GM23338 (cell line): ENCODE results near the gene TBC1D14. TPM values are rescaled to one million over a fixed set of nuclear protein-coding genes. Genes with fewer than 3 reads are reported as not detected.

Experiments used
- ATAC-seq: fragments of 200-7000 bp; cut with Tn5 transposase; 3 replicates; pipeline ENCODE4 v1.9.1; 2020
- DNase-seq: peaks from one replicate; pipeline ENCODE4 v3.0.0-alpha.2; 2015; ENCODE audit warnings: low spot score
- H2AFZ ChIP-seq: fragments of 200-600 bp; sonication (generic); 2 replicates; pipeline ENCODE4 v1.8.0; 2016; ENCODE audit warnings: antibody characterized with exemption, mild to moderate bottlenecking, moderate library complexity
- H3F3A ChIP-seq: fragments of 200-600 bp; sonication (generic); replicated peaks from 2 replicates; pipeline ENCODE4 v1.8.0; 2017; ENCODE audit warnings: antibody characterized with exemption, mixed run types, low read depth
- H3K27ac ChIP-seq: fragments of 200-600 bp; sonication (generic); 2 replicates; pipeline ENCODE4 v1.6.1; 2016; ENCODE audit warnings: low read depth
- H3K27me3 ChIP-seq: fragments of 200-600 bp; sonication (generic); 2 replicates; pipeline ENCODE4 v1.8.0; 2016; ENCODE audit warnings: mild to moderate bottlenecking, mixed run types, moderate library complexity; ENCODE audit not compliant: insufficient read depth
- H3K36me3 ChIP-seq: fragments of 200-600 bp; sonication (generic); 2 replicates; pipeline ENCODE4 v1.8.0; 2016; ENCODE audit warnings: mild to moderate bottlenecking; ENCODE audit not compliant: insufficient read depth
- H3K4me1 ChIP-seq: fragments of 200-600 bp; sonication (generic); 2 replicates; pipeline ENCODE4 v1.8.0; 2016; ENCODE audit warnings: mild to moderate bottlenecking, moderate library complexity; ENCODE audit not compliant: insufficient read depth
- H3K4me2 ChIP-seq: fragments of 200-600 bp; sonication (generic); 2 replicates; pipeline ENCODE4 v1.7.1; 2017; ENCODE audit warnings: mixed run types
- H3K4me3 ChIP-seq: fragments of 200-600 bp; sonication (generic); 2 replicates; pipeline ENCODE4 v1.6.1; 2016; ENCODE audit warnings: mixed run types
- H3K79me2 ChIP-seq: fragments of 200-600 bp; sonication (generic); replicated peaks from 2 replicates; pipeline ENCODE4 v1.8.0; 2017; ENCODE audit warnings: mild to moderate bottlenecking; ENCODE audit not compliant: insufficient read depth
- H3K9me2 ChIP-seq: fragments of 200-600 bp; sonication (generic); 2 replicates; pipeline ENCODE4 v1.8.0; 2017; ENCODE audit not compliant: insufficient read depth
- H4K20me1 ChIP-seq: fragments of 200-600 bp; sonication (generic); replicated peaks from 2 replicates; pipeline ENCODE4 v1.8.0; 2017; ENCODE audit warnings: mild to moderate bottlenecking; ENCODE audit not compliant: insufficient read depth
- H3K27ac Mint-ChIP-seq: 2 replicates; pipeline ENCODE4 v1.8.0; 2020; ENCODE audit warnings: inconsistent platforms, mild to moderate bottlenecking, moderate library complexity, mixed read lengths
- H3K27me3 Mint-ChIP-seq: 3 replicates; pipeline ENCODE4 v1.8.0; 2022; ENCODE audit warnings: low read depth, mild to moderate bottlenecking, moderate library complexity, mixed read lengths, inconsistent platforms; ENCODE audit not compliant: insufficient read depth, poor library complexity
- H3K36me3 Mint-ChIP-seq: 3 replicates; pipeline ENCODE4 v1.8.0; 2021; ENCODE audit warnings: low read depth, mild to moderate bottlenecking, inconsistent platforms, moderate library complexity, mixed read lengths
- H3K4me1 Mint-ChIP-seq: 3 replicates; pipeline ENCODE4 v1.8.0; 2020; ENCODE audit warnings: mild to moderate bottlenecking, inconsistent platforms, mixed read lengths
- H3K4me3 Mint-ChIP-seq: 3 replicates; pipeline ENCODE4 v1.8.0; 2021; ENCODE audit warnings: moderate library complexity, mild to moderate bottlenecking, inconsistent platforms, mixed read lengths
- H3K9me3 Mint-ChIP-seq: 3 replicates; pipeline ENCODE4 v1.8.0; 2020; ENCODE audit warnings: moderate library complexity, mild to moderate bottlenecking, inconsistent platforms, mixed read lengths
- CREB1 ChIP-seq: fragments of 250-450 bp; sonication (Bioruptor Pico); IDR thresholded peaks from 2 replicates; pipeline ENCODE4 v1.5.0; 2020; ENCODE audit warnings: low read depth, mild to moderate bottlenecking, moderate library complexity
- EZH2 ChIP-seq: fragments of 200-600 bp; sonication (generic); IDR thresholded peaks from one replicate; pipeline ENCODE4 v1.8.0; 2017; ENCODE audit warnings: antibody characterized with exemption, mild to moderate bottlenecking, low read depth; ENCODE audit not compliant: unreplicated experiment
- EZH2phosphoT487 ChIP-seq: fragments of 200-600 bp; sonication (generic); IDR thresholded peaks from one replicate; pipeline ENCODE4 v1.8.1; 2018; ENCODE audit warnings: antibody characterized with exemption; ENCODE audit not compliant: unreplicated experiment
- JUNB ChIP-seq: IDR thresholded peaks from one replicate; pipeline ENCODE4 v1.6.1; 2016; ENCODE audit warnings: antibody characterized with exemption; ENCODE audit not compliant: unreplicated experiment
- NANOG ChIP-seq: IDR thresholded peaks from 2 replicates; pipeline ENCODE4 v1.6.1; 2016; ENCODE audit warnings: antibody characterized with exemption, borderline replicate concordance
- POLR2AphosphoS5 ChIP-seq: IDR thresholded peaks from 2 replicates; pipeline ENCODE4 v1.6.1; 2016; ENCODE audit warnings: antibody characterized with exemption, low read depth
- REST ChIP-seq: IDR thresholded peaks from one replicate; pipeline ENCODE4 v1.6.1; 2018; ENCODE audit warnings: antibody characterized with exemption; ENCODE audit not compliant: unreplicated experiment
- STAT1 ChIP-seq: IDR thresholded peaks from one replicate; pipeline ENCODE4 v1.6.1; 2016; ENCODE audit warnings: antibody characterized with exemption; ENCODE audit not compliant: unreplicated experiment
- ZNF331 ChIP-seq: fragments of 250-450 bp; sonication (Bioruptor Pico); IDR thresholded peaks from 2 replicates; pipeline ENCODE4 v1.5.0; 2020; ENCODE audit warnings: low read depth, mild to moderate bottlenecking, moderate library complexity
- polyA plus RNA-seq: library from polyadenylated mRNA; unstranded; fragments of >200 nt; fragmentation: Nextera tagmentation; extraction: Ambion mirVana; gene quantifications from 2 replicates; pipeline ENCODE4 v1.2.1, GENCODE V29; 2016
- total RNA-seq: library from RNA; depleted of rRNA; stranded (reverse); fragments of >200 nt; shearing (Covaris generic); gene quantifications from 2 replicates; pipeline ENCODE4 v1.2.3, GENCODE V29; 2014
- TF ChIP-seq, protein P1 (sequence below), 2 experiments: fragments of 200-600 bp in 1 of 2; sonication (generic) in 1 of 2; conservative IDR thresholded peaks; 2 replicates each; pipeline versions ENCODE4 v1.5.1 to v1.6.1; 2016 to 2017; ENCODE audit warnings: antibody characterized with exemption in 2 of 2, low read depth in 2 of 2, mild to moderate bottlenecking in 2 of 2, moderate library complexity in 1 of 2
- TF ChIP-seq, protein P2 (sequence below): IDR thresholded peaks from 2 replicates; pipeline ENCODE4 v1.6.1; 2016; ENCODE audit warnings: antibody characterized with exemption

Gene TBC1D14
- total and polyA plus RNA-seq, 2 experiments from 2014 or later: 18.2 to 59.7 TPM

- Mint-ChIP-seq H3K4me3 (no peak overlapping the region), H3K9me3 (no peaks in the 10 kb centered on the region), H3K36me3 (no peaks in the 10 kb centered on the region), H3K4me1 (peaks cover 55% of the 10 kb centered on the region), H3K27me3 (peaks cover 22% of the 10 kb centered on the region), H3K27ac (no peak overlapping the region; the same call in 1 of the 2 replicates)
- H3K4me2 ChIP-seq: no peak overlapping the region
- H4K20me1 ChIP-seq: no peaks in the 10 kb centered on the region; the same call in 1 of the 2 replicates
- TF ChIP-seq ZNF331 (CRISPR knock-in tag) (no peak), POLR2AphosphoS5 (no peak), CREB1 (CRISPR knock-in tag) (no peak), NANOG (no peak), JUNB (no peak), EZH2phosphoT487 (no peak), EZH2 (no peak), STAT1 (no peak), REST (no peak)
- TF ChIP-seq, protein P1, sequence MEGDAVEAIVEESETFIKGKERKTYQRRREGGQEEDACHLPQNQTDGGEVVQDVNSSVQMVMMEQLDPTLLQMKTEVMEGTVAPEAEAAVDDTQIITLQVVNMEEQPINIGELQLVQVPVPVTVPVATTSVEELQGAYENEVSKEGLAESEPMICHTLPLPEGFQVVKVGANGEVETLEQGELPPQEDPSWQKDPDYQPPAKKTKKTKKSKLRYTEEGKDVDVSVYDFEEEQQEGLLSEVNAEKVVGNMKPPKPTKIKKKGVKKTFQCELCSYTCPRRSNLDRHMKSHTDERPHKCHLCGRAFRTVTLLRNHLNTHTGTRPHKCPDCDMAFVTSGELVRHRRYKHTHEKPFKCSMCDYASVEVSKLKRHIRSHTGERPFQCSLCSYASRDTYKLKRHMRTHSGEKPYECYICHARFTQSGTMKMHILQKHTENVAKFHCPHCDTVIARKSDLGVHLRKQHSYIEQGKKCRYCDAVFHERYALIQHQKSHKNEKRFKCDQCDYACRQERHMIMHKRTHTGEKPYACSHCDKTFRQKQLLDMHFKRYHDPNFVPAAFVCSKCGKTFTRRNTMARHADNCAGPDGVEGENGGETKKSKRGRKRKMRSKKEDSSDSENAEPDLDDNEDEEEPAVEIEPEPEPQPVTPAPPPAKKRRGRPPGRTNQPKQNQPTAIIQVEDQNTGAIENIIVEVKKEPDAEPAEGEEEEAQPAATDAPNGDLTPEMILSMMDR (conservative IDR thresholded peaks at IDR 0.05; ENCODE audit: low read depth in 2 of 2): no peak
- TF ChIP-seq, protein P2, sequence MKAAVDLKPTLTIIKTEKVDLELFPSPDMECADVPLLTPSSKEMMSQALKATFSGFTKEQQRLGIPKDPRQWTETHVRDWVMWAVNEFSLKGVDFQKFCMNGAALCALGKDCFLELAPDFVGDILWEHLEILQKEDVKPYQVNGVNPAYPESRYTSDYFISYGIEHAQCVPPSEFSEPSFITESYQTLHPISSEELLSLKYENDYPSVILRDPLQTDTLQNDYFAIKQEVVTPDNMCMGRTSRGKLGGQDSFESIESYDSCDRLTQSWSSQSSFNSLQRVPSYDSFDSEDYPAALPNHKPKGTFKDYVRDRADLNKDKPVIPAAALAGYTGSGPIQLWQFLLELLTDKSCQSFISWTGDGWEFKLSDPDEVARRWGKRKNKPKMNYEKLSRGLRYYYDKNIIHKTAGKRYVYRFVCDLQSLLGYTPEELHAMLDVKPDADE: no peak
- H3K27me3 ChIP-seq: no peaks in the 10 kb centered on the region
- no peak overlapping the region for H3K4me3 ChIP-seq
- no peak overlapping the region for H2AFZ ChIP-seq
- no peaks in the 10 kb centered on the region for H3K9me2 ChIP-seq
- H3K79me2 ChIP-seq: peaks cover 61% of the 10 kb centered on the region
- no peaks in the 10 kb centered on the region for H3K36me3 ChIP-seq
- ATAC-seq (no peak), DNase-seq (no peak)
- H3F3A ChIP-seq: no peaks in the 10 kb centered on the region
- H3K27ac ChIP-seq: no peak overlapping the region
- peaks cover 18% of the 10 kb centered on the region; the same call in 1 of the 2 replicates for H3K4me1 ChIP-seq
Measured at GRCh38 chr4:6957148-6957520, 47.5 kb downstream of the TBC1D14 start.
